Endothelial cell of umbilical vein (primary cell): ENCODE data around the gene COL26A1. TPM values are rescaled to one million over a fixed set of nuclear protein-coding genes. Genes with fewer than 3 reads are reported as not detected.

ENCODE experiments used
- BruUV-seq: library from RNA; stranded (reverse); fragments of 400-500 nt; replicated peaks from 2 replicates; lab custom pipeline; 2021; lab: Mats Ljungman, UMichigan
- CTCF ChIA-PET: fragments of 300-600, 350-600 bp; sonication (Branson Sonifier 250); formaldehyde crosslinking; loops from one replicate; lab custom pipeline; 2021; ENCODE audit warnings: antibody characterized with exemption, inconsistent platforms; lab: Charles Lee
- POLR2A ChIA-PET: fragments of 300-600, 350-600 bp; sonication (Branson Sonifier 250); formaldehyde crosslinking; loops from one replicate; lab custom pipeline; 2021; ENCODE audit warnings: antibody characterized with exemption, inconsistent platforms; lab: Charles Lee
- DNase-seq: peaks from one replicate; pipeline ENCODE4 v3.0.0-alpha.2; 2011; ENCODE audit warnings: low read depth, low spot score
- FAIRE-seq: peaks from 2 replicates; lab custom pipeline; 2011; peaks lifted over from hg19 to GRCh38; lab: Jason Lieb, UNC
- H2AFZ ChIP-seq: 2 replicates; pipeline ENCODE4 v1.6.0; 2012; ENCODE audit warnings: low read depth, low read length, control low read depth, inconsistent platforms
- H3K27ac ChIP-seq: 2 replicates; pipeline ENCODE4 v1.5.1; 2011; ENCODE audit warnings: low read depth, mild to moderate bottlenecking, control low read depth, low read length, moderate library complexity; ENCODE audit not compliant: insufficient read depth
- H3K27me3 ChIP-seq, 2 experiments: 2 replicates each; pipeline versions ENCODE4 v1.6.0 to v1.6.1; 2011; ENCODE audit warnings: low read length in 2 of 2, mixed read lengths in 1 of 2; ENCODE audit not compliant: control insufficient read depth in 2 of 2, insufficient read depth in 2 of 2
- H3K36me3 ChIP-seq, 2 experiments: 2 replicates in 1 of 2; 3 replicates in 1 of 2; pipeline ENCODE4 v1.5.1; 2011; ENCODE audit warnings: low read length in 2 of 2, mild to moderate bottlenecking in 1 of 2, moderate library complexity in 1 of 2; ENCODE audit not compliant: control insufficient read depth in 2 of 2, insufficient read depth in 2 of 2; ENCODE audit errors: extremely low read depth in 1 of 2
- H3K4me1 ChIP-seq: 3 replicates; pipeline ENCODE4 v1.5.1; 2011; ENCODE audit warnings: mild to moderate bottlenecking, low read length; ENCODE audit not compliant: control insufficient read depth, insufficient read depth; ENCODE audit errors: extremely low read depth
- H3K4me2 ChIP-seq: 2 replicates; pipeline ENCODE4 v1.6.1; 2011; ENCODE audit warnings: low read length, control low read depth, mixed read lengths; ENCODE audit not compliant: insufficient read depth
- H3K4me3 ChIP-seq, 3 experiments: fragments of 200-600 bp in 1 of 3; sonication (generic), shearing (Covaris generic) in 1 of 3; replicated peaks in 1 of 3; 2 replicates each; pipeline ENCODE4 v1.5.1; 2011 to 2016; ENCODE audit warnings: control low read depth in 3 of 3, low read length in 3 of 3, mild to moderate bottlenecking in 2 of 3, inconsistent platforms in 1 of 3, low read depth in 1 of 3, moderate library complexity in 1 of 3; ENCODE audit not compliant: insufficient read depth in 1 of 3
- H3K79me2 ChIP-seq: 2 replicates; pipeline ENCODE4 v1.6.0; 2012; ENCODE audit warnings: low read length, inconsistent platforms; ENCODE audit not compliant: control insufficient read depth, insufficient read depth
- H3K9ac ChIP-seq: replicated peaks from 2 replicates; pipeline ENCODE3; 2011; ENCODE audit warnings: low read length, control low read depth; ENCODE audit not compliant: insufficient read depth; ENCODE audit errors: extremely low read depth
- H3K9me1 ChIP-seq: replicated peaks from 3 replicates; pipeline ENCODE4 v1.6.0; 2011; ENCODE audit warnings: mild to moderate bottlenecking, low read length; ENCODE audit not compliant: control insufficient read depth, insufficient read depth; ENCODE audit errors: extremely low read depth
- H3K9me3 ChIP-seq: replicated peaks from 2 replicates; pipeline ENCODE4 v1.5.1; 2012; ENCODE audit warnings: low read length, inconsistent platforms; ENCODE audit not compliant: control insufficient read depth, insufficient read depth
- H4K20me1 ChIP-seq: replicated peaks from 2 replicates; pipeline ENCODE3; 2011; ENCODE audit warnings: mild to moderate bottlenecking, low read length; ENCODE audit not compliant: control insufficient read depth, insufficient read depth; ENCODE audit errors: extremely low read depth
- EZH2 ChIP-seq: IDR thresholded peaks from 2 replicates; pipeline ENCODE4 v1.6.1; 2012; ENCODE audit warnings: borderline replicate concordance, low read depth, mild to moderate bottlenecking, moderate library complexity, low read length, inconsistent platforms; ENCODE audit not compliant: severe bottlenecking
- FOS ChIP-seq: IDR thresholded peaks from 2 replicates; pipeline ENCODE4 v1.6.1; 2011; ENCODE audit warnings: mild to moderate bottlenecking, low read length, moderate library complexity, borderline replicate concordance; ENCODE audit not compliant: insufficient read depth
- GATA2 ChIP-seq: IDR thresholded peaks from 2 replicates; pipeline ENCODE4 v1.7.0; 2011; ENCODE audit warnings: low read depth, mild to moderate bottlenecking, moderate library complexity, mixed read lengths, low read length; ENCODE audit not compliant: insufficient read length, insufficient read depth
- JUN ChIP-seq: IDR thresholded peaks from 2 replicates; pipeline ENCODE4 v1.6.1; 2011; ENCODE audit warnings: borderline replicate concordance, low read depth; ENCODE audit not compliant: insufficient read length, insufficient read depth
- MYC ChIP-seq: IDR thresholded peaks from one replicate; pipeline ENCODE4 v1.6.1; 2011; ENCODE audit warnings: mild to moderate bottlenecking, low read depth, low read length
- POLR2A ChIP-seq: IDR thresholded peaks from 2 replicates; pipeline ENCODE4 v1.6.1; 2012; ENCODE audit warnings: low read depth, mild to moderate bottlenecking, control low read depth, low read length
- POLR2AphosphoS5 ChIP-seq: IDR thresholded peaks from 2 replicates; pipeline ENCODE4 v1.6.1; 2012; ENCODE audit warnings: low read depth, mild to moderate bottlenecking, control low read depth, low read length, moderate library complexity; ENCODE audit not compliant: insufficient read depth
- dilution Hi-C: fragments of 300-500 bp; cut with MboI; formaldehyde crosslinking; loops from one replicate; pipeline ENCODE4 v1.15.0; 2019; ENCODE audit warnings: low sequenced_read_pairs; ENCODE audit not compliant: extremely low pct_ligation_motif_present
- intact Hi-C: fragments of 100-400 bp; cut with micrococcal nuclease; formaldehyde crosslinking; loops from one replicate; pipeline ENCODE4 v1.10.0; 2022
- polyA plus RNA-seq, 4 experiments: library from polyadenylated mRNA; depleted of rRNA in 3 of 4; stranded (reverse) in 3 of 4; unstranded in 1 of 4; fragments of >200 nt; gene quantifications; 2 replicates each; pipeline versions ENCODE4 v1.2.1 to v1.2.3, GENCODE V29; 2011 to 2012; ENCODE audit warnings: missing spikeins in 1 of 4
- total RNA-seq: library from RNA; stranded (reverse); gene quantifications from 2 replicates; pipeline ENCODE4 v1.2.3, GENCODE V29; 2021
- TF ChIP-seq, protein P1 (sequence below): IDR thresholded peaks from 2 replicates; pipeline ENCODE4 v1.6.1; 2011; ENCODE audit not compliant: insufficient read depth, insufficient read length
- TF ChIP-seq, protein P2 (sequence below), 2 donors: IDR thresholded peaks; 1 replicate in 1 of 2; 2 replicates in 1 of 2; pipeline ENCODE4 v1.5.1; 2011; ENCODE audit warnings: low read length in 2 of 2, mild to moderate bottlenecking in 2 of 2, moderate library complexity in 2 of 2, control low read depth in 1 of 2, inconsistent platforms in 1 of 2, low read depth in 1 of 2; ENCODE audit not compliant: insufficient read depth in 1 of 2; ENCODE audit errors: extremely low read depth in 1 of 2

The COL26A1 gene
- total and polyA plus RNA-seq, 2 donors (not counting 3 experiments of a cell fraction or from before 2014, with no cell fraction given): not detected

DNA sequence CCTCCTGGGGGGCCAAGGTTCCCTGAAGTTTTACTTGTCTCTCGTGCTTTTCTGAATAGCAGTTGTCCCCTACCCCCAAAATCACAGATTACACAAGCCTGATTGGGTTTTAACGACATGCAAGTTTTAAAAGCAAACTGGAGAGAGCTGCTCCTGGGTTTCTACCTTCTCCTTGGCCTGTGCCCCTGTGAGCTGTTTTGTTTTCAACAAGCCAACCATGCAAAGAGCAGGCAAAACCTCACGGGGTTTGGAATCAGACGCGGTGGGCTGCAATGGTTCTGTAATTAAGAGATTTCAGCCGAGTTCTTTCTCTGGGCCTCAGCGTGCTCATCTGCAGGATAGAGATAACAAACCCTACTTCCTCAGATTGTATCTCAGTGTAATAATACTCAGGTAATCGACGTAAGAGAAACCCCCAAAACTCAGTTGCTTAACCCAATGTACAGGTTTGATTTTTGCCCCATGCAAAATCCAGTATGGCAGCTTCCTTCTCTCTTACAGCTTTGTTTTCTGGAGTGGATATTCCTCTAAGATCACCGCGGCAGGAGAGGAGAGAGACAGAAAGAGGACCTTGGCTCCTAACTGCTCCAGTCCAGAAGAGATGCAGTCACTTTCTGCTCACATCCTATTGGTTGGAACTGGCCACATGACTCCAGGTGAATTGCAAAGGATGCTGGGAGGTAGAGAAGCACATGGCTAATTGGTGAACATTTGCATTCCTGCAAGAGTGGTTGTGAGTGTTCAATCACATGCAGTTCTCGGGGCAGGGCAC, 224.4 kb downstream of the COL26A1 start:
- TF ChIP-seq FOS: no peak
- no peak for TF ChIP-seq EZH2
- no peak for TF ChIP-seq MYC
- TF ChIP-seq POLR2AphosphoS5: no peak
- no peak for TF ChIP-seq POLR2A
- no peak for TF ChIP-seq JUN
- TF ChIP-seq GATA2: no peak
- TF ChIP-seq, protein P1, sequence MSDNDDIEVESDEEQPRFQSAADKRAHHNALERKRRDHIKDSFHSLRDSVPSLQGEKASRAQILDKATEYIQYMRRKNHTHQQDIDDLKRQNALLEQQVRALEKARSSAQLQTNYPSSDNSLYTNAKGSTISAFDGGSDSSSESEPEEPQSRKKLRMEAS: no peak
- TF ChIP-seq, protein P2, sequence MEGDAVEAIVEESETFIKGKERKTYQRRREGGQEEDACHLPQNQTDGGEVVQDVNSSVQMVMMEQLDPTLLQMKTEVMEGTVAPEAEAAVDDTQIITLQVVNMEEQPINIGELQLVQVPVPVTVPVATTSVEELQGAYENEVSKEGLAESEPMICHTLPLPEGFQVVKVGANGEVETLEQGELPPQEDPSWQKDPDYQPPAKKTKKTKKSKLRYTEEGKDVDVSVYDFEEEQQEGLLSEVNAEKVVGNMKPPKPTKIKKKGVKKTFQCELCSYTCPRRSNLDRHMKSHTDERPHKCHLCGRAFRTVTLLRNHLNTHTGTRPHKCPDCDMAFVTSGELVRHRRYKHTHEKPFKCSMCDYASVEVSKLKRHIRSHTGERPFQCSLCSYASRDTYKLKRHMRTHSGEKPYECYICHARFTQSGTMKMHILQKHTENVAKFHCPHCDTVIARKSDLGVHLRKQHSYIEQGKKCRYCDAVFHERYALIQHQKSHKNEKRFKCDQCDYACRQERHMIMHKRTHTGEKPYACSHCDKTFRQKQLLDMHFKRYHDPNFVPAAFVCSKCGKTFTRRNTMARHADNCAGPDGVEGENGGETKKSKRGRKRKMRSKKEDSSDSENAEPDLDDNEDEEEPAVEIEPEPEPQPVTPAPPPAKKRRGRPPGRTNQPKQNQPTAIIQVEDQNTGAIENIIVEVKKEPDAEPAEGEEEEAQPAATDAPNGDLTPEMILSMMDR (IDR thresholded peaks at IDR 0.05; ENCODE audit: extremely low read depth in 1 of 2, insufficient read depth in 1 of 2, low read depth in 1 of 2, low read length in 2 of 2): no peak
- H3K4me3 ChIP-seq: no peak overlapping the region
- H3K4me2 ChIP-seq: no peak overlapping the region
- no peaks in the 10 kb centered on the region for H3K9me3 ChIP-seq
- H2AFZ ChIP-seq: no peak overlapping the region
- H3K27ac ChIP-seq: no peak overlapping the region
- no peak for FAIRE-seq
- H3K4me1 ChIP-seq: no peaks in the 10 kb centered on the region
- H3K27me3 ChIP-seq: no peaks in the 10 kb centered on the region
- ChIA-PET CTCF (interaction anchor here (0.5 kb wide), 1 partner anchor 8 kb away, joined by 5 read pairs; no protein-coding TSS in a partner anchor), POLR2A (no interaction called here)
- no peaks in the 10 kb centered on the region for H3K9me1 ChIP-seq
- dilution Hi-C loops (no loop called here), intact Hi-C loops (no loop called here)
- H4K20me1 ChIP-seq: no peaks in the 10 kb centered on the region
- H3K36me3 ChIP-seq: no peaks in the 10 kb centered on the region
- no peaks in the 10 kb centered on the region for H3K79me2 ChIP-seq
- DNase-seq: no peak
- no peak overlapping the region for H3K9ac ChIP-seq
- no TSS peak for BruUV-seq
